GM19328 (cell line): ENCODE results near the gene BCL11A.

Source experiments
- ATAC-seq: cut with Tn5 transposase; IDR thresholded peaks from one replicate; pipeline ENCODE4 v1.9.1; 2021; ENCODE audit warnings: mild to moderate bottlenecking, moderate library complexity; ENCODE audit not compliant: unreplicated experiment

Gene BCL11A

DNA sequence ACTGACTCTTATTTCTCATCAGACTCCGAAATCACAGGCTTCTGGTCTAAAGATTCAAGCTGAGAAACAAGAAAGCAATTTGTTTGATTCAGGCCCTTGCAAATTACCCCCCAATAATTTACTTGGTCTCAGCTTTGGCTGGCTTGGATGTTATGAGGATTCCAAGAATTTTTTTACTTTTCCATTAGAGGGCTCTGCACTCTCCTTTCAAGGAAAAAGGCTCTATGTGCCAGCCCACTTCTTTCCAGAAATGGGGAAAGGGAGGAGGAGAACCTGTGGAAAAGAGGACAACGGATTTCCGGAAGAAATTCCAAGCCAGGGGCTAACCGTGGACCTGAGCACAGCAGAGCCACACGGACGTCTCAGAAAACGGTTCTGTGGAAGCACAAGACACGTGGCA is 44.4 kb downstream of the BCL11A start:
- ATAC-seq, result no peak

DNA sequence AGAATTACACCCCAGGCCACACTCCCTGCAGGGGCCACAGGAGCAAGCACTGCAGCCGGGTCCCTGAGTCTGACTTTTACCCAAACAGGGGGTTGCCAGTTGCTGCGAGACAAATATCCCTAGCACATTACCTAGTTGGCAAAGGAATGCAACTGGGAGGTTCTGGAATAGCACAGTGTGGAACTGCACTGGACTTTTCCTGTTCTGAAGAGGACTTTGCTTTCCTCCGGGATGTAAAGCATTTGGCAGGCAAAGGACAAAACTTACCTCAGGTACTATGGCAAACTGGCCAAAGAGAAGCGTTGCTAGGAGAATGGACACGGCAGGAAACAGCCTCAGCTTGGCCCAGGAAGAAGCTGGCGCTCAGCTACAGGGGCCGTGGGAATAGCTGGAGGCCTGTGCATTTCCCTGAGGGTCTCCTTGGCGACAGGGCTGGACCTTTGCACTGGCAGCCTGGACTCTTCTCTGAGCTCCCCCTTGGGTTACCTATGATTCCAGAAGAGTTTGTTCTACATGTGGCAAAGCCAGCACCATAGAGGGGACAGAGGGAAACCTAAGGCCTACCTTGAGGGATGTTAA is 45.0 kb downstream of the BCL11A start:
- no peak for ATAC-seq

DNA sequence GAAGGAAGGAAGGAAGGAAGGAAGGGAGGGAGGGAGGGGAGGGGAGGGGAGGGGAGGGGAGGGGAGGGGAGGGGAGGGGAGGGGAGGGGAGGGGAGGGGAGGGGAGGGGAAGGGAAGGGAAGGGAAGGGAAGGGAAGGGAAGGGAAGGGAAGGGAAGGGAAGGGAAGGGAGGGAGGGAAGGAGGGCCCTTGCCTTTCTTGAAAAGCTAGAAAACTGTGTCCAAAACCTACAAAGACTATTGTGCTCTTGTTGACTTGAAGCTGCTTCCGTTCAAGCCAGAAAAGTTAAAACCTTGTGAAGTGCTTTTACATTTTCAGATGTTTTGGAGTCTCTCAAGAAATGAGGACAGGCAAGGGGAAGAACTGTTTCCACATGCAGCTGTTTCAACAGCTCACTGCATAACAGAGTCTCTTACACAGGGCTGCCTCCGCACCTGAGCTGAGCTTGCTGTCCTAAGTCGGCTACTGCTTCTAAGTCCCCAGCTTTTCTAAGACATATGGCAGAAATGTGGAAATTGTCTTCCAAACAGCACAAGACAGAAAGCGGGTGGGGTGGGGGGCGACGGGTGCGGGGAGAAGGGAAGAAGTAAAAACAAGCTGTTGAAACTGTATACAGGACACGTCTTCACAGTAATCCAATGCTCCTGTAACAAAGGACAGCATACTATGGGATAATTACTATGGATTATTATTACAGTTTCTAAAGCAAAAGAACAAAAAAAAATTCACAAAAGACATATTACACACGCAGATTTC is 46.1 kb downstream of the BCL11A start:
- ATAC-seq, result no peak

DNA sequence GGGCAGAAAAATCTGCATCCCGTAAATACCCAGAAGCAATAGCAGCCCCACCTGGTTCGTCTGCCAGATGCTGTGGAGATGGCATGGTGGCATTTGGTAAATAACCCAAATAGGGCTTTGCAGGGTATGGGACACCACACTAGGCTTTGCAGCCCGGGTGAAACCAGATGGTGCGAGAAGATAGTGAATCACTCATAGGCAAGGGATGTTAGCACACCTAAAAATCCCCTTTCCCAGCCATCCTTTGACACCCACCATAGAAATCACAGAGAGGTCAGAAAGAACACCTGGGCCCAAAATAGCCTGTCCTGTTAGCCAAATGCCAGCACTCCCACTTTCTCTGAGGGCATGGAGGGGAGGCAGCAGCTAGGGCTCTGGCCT is 47.6 kb downstream of the BCL11A start:
- ATAC-seq, result no peak

DNA sequence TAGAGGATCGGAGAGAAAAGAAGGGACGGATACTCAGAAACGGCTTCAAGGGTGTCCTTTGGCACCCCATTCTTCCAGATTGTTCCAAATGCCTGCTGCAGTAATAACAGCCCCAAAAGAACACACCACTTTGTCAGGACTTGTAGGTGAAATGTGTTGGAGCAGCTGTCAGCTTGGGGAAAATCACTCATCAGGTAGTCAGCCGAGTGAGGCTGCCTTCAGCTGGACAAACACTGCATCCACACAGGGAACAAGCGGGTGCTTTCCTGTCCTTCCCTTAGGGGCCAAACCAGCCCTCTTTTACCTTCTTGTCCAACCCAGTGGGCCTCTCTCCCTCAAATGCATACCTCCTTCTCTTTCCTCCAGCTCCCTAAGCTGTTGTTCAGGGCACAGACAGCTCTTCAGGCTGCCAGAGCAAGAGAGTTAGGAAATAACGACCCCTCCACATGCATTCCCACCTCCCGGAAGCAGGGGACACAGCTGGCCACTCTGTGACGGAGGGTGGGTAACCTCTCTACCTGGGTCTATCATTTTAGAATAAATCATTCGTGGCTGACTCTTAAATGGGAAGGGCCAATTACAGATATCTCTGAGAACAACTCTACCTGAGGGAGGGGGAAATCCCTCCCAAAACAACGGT is 48.1 kb downstream of the BCL11A start:
- ATAC-seq, result no peak

DNA sequence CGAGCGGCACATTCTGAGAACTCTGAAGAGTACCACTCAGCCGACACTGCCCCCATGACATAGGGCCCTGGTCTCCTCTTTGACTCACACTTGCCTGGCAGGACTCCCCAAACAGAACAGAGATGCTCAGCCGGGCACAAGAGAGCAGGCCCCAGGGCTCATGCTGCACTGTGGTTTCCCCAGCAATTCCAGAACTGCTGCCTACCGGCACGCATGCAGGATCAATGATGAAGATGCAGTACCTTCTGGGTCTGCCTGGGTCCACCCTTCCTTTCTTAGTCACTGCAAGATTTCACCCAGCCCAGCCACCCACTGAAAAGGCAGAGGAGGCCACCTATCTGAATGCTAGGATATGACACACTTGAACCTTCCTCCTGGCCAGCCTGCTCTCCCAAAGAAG is 49.4 kb downstream of the BCL11A start:
- ATAC-seq, result no peak

DNA sequence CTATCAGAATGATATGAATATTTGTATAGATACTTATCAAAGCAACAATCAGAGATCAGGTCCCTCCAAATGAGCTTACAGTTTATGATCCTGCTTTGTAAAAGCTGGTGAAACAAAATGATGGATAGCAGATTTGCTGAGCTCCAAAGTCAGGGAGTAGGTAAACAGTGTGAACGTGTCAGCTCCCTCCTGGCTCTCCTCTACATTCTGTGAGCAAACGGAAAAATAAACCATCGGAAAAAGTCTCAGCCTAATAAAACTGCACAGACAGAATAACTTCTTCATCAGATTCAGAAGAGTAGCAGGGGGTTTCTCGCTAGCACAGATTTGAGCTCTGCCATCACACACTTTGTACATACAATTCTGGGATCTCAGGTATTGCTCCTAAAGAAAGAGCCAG is 51.3 kb downstream of the BCL11A start:
- no peak for ATAC-seq

DNA sequence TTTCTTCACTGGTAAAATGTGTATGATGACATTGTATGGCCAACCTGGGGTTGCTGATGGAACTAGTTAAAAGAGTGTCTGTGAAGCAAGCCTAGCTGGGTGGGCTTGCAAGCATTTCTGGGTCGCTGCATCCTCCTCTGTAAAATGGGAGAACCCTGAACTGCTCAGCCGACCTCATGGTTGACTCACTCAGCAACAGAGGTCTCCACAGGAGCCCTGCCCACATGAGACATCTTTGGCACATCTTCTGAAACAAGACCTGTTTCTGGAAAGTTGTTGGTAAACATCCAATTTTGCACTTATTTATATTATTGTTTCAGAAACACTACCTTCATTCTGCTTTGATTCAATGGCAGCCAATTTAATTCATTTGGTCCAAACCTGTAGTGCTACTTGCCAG is 52.6 kb downstream of the BCL11A start:
- no peak for ATAC-seq

DNA sequence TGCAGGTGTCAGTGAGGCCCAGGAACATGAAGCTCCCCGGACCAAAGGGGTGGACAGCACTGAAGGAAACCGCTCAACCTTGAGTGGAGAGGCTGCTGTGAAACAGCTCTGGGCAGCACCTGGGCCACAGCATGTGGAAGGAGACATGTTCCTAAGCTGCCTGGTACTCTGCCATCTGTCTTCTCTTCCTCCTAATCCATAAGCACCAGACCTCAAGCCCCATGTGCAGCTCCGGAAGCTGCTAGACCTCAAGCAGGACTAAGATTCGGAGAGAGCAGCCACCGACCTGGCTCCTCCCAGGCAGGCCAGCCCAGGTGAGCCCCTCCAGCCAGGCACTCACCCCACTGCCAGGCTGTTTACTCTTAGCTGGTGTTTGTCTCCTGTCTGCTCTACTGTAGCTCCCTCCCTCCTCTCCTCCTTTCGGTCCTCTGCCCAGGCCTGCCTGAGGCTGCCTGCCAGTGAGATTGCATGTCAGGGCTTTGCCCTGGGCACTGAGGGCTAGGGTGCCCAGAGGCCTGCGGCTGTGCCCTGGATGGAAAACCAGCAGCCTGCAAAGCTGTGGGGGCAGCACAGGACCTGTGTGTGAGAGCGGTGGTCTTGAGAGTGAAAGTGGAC is 53.7 kb downstream of the BCL11A start:
- ATAC-seq, result no peak

DNA sequence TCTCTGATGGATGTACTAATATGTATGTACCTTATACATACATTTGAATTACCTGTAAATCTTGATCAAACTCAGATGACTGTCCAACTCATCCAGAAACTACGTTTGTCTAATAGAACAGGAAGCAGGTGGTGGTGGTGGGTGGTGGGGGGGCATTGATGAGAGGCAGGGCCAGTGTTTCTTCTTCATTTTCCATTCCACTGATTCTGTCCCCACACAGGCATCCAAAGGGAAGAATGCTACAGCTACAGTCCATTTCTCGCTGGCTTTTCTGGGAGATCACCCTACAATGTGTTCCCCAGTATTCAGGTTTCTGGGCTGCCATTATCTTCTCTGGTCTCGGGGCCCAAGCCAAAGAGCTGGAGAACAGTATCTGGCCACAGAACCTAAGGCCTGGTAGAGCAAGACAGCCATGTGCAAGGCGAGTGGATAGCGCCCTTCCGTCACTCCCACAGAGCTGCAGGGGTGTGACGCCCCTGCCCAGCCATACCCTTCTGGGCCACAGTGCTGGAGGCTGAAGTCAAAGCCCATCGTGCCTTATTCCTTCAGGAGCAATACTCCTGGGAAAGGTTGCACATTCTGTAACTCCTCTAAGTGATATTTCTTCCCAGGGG is 54.5 kb downstream of the BCL11A start:
- ATAC-seq, result no peak

DNA sequence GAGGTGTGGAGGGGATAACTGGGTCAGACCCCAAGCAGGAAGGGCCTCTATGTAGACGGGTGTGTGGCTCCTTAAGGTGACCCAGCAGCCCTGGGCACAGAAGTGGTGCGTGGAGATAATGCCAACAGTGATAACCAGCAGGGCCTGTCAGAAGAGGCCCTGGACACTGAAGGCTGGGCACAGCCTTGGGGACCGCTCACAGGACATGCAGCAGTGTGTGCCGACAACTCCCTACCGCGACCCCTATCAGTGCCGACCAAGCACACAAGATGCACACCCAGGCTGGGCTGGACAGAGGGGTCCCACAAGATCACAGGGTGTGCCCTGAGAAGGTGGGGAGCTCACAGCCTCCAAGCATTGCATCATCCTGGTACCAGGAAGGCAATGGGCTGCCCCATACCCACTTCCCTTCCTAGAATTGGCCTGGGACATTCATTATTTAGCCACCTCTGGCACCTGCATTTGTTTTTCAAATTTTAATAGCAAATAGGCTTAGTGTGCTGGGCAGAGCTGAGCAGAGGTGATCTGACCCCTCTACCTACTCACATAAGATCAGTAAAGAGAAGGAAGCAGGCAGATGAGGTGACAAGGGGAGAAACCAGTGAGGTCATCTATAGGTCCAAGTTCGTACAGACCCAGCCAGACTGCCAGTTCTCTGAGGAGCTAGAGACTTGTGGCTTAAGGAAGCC is 55.2 kb downstream of the BCL11A start:
- no peak for ATAC-seq

DNA sequence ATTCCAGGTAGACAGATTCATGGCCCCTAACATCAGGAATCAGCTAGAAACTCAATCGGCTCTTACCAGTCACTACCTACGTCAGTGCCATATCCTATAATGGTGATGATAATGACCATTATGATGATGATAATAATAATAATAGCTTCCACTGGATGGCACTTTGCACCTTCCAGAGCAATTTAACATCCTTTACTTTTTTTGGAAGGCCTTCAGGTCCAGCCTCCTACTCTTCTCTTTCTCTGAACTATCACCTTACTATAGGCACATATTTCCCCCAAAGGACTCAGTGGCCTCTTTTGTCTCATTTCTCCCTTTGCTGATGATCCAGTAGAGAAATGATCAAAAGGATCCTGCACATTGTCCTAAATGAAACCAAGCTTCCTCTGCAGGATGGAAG is 56.0 kb downstream of the BCL11A start:
- ATAC-seq, result no peak

DNA sequence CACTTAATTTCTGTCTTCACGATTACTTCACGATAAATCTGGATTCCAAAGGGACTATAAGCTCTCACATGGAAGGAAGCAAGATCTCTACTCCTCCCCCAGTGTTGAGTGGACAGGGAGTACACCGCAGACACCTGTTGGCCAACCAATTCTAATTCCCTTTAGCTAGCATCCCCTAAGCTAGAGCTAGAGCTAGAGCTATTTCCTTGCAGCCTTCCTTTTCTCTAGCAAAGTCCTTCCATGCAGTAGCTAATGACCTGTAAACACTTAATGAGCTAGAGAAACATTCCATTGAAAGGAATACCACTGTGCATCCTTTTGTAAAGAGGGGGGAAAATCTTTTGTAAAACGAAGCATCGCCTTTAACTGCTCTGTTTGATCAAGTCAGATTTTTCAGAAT is 56.5 kb downstream of the BCL11A start:
- no peak for ATAC-seq

DNA sequence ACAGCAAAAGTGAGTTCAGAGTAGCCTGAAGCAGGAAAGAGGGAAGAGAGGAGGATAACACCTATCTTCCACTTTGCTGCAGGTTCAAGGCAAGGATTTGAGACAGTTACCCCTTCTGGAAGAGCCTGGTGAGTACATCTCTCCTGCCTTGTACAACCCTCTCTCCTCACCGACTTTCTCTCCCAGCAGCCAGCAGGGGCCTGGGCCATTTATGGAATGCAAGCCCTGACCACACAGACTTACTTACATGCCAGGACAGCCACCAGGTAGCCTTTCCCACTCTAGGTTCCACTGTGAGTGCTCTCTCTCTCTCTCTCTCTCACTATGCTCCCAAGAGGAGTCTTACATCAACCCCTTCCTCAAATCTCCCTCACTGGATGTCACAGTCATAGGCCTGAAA is 57.0 kb downstream of the BCL11A start:
- ATAC-seq, result no peak

DNA sequence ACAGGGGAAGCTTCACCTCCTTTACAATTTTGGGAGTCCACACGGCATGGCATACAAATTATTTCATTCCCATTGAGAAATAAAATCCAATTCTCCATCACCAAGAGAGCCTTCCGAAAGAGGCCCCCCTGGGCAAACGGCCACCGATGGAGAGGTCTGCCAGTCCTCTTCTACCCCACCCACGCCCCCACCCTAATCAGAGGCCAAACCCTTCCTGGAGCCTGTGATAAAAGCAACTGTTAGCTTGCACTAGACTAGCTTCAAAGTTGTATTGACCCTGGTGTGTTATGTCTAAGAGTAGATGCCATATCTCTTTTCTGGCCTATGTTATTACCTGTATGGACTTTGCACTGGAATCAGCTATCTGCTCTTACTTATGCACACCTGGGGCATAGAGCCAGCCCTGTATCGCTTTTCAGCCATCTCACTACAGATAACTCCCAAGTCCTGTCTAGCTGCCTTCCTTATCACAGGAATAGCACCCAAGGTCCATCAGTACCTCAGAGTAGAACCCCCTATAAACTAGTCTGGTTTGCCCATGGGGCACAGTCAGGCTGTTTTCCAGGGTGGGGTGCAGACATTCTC is 58.3 kb downstream of the BCL11A start:
- ATAC-seq, result no peak

DNA sequence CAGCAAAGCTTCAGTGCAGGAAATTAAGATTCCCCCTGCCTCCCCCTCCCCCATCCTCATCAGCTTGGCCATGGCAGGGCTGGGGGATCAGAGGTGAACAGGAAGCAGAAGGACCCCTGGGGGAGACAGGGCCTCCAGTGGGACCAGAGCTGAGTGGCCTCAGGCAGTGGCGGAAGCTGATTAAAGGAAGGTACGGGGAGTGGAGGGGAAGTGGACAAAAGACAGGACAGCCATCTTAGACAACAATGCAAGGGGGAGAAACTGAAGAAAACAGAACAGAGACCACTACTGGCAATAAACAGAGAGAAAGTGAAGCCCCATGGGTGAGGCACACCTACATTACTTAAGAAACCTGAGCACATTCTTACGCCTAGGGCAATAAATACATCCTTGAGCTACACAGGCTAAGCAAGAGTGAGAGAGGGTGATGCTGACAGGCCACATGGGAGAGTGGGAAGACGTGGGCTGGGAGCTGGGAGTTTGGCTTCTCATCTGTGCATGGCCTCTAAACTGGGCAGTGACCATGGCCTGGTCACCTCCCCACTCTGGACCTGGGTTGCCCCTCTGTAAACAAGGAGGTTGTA is 59.6 kb downstream of the BCL11A start:
- ATAC-seq, result no peak

DNA sequence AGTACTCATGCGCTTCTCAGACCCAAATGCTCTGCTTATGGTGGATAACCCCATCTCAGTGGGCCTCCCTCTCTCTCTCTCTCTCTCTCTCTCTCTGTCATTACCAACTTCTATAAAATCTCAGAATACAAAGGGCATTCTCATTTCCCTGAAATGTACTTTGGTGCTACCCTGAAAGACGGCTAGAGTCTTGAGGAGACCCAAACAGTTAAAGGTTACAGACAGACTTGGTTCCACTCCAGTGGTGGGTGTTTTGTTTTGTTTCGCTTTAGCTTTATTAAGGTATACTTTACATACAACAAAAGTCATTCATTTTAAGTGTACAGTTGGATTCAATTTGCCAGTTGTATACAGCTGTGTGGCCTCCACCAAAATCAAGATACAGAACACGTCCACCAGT is 60.9 kb downstream of the BCL11A start:
- no peak for ATAC-seq

DNA sequence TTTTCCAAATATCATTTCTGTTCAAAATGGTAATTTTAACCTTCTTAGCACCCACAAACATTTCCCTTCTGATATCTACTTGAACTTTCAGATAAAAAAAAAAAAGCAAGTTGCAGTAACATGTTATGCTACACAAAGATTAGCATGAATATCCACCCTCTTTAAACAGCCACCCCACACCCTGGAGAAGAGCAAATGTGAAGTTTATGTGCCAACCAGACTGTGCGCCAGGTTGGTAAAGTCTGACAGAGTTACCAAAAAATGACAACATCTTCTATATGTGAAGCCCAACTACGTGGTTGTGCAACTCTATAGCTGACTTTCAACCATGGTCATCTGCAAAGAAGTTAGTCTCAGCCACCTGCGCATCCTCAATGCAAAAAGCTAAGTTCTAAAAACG is 62.6 kb downstream of the BCL11A start:
- ATAC-seq, result no peak

DNA sequence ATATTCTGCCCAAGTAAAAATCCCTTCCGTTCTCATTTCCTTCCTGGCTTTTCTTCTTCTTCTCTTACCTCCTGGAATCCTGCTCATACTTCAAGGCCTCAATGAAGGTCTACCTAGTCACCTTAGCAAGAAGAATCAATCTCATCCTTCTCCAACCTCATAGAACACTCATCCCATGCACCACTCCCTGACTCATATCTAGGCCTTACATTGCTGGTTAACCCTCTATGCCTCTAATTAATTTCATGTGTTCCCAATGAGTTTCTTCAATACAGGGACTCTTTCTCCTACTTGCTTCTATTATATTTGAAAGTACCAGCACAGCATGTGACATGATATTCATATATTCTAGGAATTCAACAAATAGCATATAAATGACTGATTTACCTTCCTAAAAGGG is 63.0 kb downstream of the BCL11A start:
- no peak for ATAC-seq

DNA sequence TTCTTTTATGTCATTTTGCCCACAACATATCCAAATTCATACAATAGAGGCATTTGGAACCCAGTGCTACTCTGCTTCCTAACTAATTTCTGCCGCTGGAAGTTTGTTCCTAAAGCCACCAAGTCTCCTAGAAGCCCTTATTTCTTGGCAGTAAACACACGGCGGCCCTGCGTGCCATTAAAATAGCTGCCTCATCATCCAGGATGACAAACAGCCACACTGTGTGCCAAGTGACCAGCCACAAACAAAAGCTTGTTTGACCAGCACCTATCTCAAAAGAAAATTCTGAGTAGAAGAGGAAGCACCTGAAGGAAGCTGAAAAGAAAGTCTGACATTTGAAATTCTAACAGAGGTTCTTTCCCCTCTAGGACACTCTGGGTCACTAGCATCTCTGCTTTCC is 64.2 kb downstream of the BCL11A start:
- ATAC-seq, result no peak
